Neural progenitor cell (in vitro differentiated cells): Measurements from ENCODE around the gene FAM24B.

Source experiments
- EZH2 ChIP-seq: fragments of 200-600 bp; sonication (generic); IDR thresholded peaks from 2 replicates; pipeline ENCODE4 v1.6.1; 2017; ENCODE audit warnings: antibody characterized with exemption, mild to moderate bottlenecking, moderate library complexity
- EZH2phosphoT487 ChIP-seq: fragments of 200-600 bp; sonication (generic); IDR thresholded peaks from 2 replicates; pipeline ENCODE4 v1.6.1; 2017; ENCODE audit warnings: antibody characterized with exemption
- TF ChIP-seq, protein P1 (sequence below): fragments of 200-600 bp; sonication (generic); IDR thresholded peaks from 2 replicates; pipeline ENCODE4 v1.5.1; 2017; ENCODE audit warnings: antibody characterized with exemption, mild to moderate bottlenecking

DNA sequence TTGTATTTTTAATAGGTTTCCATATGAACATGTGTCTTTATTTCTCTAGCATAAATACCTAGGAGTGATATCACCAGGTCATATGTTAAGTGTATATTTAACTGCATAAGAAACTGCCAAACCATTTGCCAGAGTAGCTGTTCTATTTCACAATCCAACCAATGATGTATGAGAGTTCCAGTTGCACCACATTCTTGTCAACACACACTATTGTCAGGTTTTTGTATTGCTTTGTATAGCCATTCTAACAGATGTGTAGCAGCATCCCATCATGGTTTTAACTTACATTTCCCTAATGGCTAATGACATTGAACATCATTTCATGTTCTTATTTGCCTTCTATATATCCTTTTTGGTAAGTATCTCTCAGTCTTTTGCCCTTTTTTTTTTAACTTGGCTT is 37.8 kb downstream of the FAM24B start:
- TF ChIP-seq, protein P1, sequence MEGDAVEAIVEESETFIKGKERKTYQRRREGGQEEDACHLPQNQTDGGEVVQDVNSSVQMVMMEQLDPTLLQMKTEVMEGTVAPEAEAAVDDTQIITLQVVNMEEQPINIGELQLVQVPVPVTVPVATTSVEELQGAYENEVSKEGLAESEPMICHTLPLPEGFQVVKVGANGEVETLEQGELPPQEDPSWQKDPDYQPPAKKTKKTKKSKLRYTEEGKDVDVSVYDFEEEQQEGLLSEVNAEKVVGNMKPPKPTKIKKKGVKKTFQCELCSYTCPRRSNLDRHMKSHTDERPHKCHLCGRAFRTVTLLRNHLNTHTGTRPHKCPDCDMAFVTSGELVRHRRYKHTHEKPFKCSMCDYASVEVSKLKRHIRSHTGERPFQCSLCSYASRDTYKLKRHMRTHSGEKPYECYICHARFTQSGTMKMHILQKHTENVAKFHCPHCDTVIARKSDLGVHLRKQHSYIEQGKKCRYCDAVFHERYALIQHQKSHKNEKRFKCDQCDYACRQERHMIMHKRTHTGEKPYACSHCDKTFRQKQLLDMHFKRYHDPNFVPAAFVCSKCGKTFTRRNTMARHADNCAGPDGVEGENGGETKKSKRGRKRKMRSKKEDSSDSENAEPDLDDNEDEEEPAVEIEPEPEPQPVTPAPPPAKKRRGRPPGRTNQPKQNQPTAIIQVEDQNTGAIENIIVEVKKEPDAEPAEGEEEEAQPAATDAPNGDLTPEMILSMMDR = no peak
- TF ChIP-seq EZH2 (no peak), EZH2phosphoT487 (no peak)
